CMK (cell line): ENCODE results near the gene PCNX1.
"Not testable (repeated sequence)": the region's sequence is repeated elsewhere in the genome, so short reads cannot be mapped to it uniquely, and the experiment has no call there.

Source experiments
- DNase-seq: peaks from one replicate; pipeline ENCODE4 v3.0.0-alpha.2; 2010; ENCODE audit warnings: low read depth

Gene PCNX1

DNA sequence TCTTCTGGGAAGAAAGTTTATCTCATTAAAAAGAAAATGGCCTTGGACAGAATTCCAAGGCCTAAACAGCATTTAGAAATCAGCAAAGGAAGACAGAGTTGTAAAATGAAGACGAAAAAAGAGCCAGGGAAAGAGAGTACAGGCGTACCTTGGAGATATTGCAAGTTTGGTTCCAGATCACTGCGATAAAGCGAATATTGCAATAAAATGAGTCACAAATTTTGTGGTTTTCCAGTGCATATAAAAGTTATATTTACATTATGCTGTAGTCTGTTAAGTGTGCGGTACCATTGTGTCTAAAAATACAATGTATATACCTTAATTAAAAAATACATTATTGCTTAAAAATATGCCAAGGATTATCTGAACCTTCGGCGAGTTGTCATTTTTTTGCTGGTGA, 9.0 kb downstream of the PCNX1 start:
- no peak for DNase-seq

DNA sequence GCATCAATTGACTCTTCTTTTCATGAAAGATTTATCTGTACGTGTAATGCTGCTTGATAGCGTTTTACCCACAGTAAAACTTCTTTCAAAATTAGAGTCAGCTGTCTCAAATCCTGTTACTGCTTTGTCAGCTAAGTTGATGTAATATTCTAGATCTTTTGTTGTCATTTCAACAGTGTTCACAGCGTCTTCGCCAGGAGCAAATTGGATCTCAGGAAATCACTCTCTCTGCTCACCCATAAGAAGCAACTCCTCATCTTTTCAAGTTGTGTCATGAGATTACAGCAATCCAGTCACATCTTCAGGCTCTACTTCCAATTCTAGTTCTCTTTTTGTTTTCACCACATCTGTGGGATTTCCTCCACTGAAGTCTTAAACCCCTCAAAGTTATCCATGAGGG, 9.5 kb downstream of the PCNX1 start:
- DNase-seq = no peak

DNA sequence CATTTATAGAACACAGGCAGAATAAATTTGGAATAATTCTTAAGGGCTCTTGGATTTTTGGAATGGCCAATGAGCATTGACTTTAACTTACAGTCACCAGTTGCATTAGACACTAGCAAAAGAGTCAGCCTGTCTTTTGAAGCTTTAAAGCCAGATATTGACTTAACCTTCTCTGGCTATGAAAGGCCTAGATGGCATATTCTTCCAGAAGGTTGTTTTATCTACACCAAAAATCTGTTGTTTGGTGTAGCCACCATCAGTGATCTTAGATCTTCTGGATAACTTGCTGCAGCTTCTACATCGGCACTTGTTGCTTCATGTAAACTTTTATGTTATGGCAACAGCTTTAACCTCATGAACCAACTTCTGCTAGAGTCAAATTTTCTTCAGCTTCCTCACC, 10.4 kb downstream of the PCNX1 start:
- DNase-seq = no peak

DNA sequence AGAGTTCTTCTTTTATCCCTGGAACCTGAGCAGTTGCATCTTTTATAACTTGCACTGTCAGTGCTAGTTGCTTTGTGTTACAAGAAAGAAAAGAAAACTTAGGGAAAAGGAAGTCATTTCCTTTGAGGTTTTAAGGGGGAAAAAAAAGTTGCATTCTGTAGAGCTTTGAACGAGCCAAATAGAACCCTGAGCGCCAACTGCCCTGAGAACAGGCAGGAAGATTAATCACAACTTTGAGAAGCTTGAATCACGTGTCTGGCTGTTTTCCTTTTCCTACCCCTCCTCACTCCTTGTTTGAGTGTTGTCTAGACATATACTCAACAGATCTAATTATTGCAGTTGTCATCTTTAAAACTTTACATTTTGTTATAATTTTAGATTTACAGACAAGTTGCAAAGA, 12.5 kb downstream of the PCNX1 start:
- DNase-seq = no peak

DNA sequence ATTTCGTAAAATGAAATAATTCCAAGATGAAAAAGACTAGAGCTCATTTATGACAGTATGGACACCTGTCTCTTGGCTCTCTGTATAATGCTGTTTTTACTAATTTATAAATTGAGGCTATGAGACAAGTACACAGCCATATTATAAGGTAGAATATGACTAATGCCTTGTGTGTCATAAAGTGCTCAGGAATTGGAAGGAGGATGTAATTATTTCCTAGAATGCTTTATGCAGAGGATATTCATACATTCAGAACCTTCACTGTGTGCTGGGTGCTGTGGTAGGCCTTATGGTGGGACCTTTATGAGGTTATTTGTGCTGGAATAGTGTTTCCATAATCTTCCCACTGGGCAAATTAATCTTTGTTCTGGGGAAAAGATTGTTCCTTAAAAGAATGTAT, 13.3 kb downstream of the PCNX1 start:
- no peak for DNase-seq

DNA sequence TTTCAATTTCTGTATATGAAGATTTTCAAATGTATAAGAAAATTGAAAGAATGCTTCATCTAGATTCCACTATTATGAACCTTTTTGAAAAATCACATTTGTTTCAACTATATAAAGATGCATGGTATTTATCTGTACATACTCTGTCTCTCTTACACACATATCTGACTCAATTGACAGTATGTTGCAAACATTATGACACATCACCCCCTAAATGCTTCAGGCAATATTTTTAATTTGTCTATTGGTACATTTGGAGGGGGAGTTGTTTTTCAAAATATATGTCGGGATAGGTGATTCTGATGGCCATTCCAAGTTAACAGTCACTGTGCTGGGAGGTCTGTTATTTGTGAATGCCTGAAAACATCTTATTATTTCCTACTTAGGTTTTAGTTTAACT, 14.4 kb downstream of the PCNX1 start:
- no peak for DNase-seq

DNA sequence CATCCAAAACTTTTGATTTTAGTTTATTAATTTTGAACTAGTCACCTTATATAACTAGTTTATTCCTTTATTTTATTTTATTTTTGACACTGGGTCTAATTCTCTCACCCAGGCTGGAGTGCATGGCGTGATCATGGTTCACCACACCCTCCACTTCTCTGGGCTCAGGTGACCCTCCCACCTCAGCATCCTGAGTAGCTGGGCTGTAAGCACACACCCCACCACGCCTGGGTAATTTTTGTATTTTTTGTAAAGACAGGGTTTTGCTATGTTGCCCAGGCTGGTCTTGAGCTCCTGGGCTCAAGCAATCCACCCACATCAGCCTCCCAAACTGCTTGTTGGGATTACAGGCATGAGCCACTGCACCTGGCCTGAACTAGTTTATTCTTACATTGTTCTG, 17.3 kb downstream of the PCNX1 start:
- DNase-seq = no peak

DNA sequence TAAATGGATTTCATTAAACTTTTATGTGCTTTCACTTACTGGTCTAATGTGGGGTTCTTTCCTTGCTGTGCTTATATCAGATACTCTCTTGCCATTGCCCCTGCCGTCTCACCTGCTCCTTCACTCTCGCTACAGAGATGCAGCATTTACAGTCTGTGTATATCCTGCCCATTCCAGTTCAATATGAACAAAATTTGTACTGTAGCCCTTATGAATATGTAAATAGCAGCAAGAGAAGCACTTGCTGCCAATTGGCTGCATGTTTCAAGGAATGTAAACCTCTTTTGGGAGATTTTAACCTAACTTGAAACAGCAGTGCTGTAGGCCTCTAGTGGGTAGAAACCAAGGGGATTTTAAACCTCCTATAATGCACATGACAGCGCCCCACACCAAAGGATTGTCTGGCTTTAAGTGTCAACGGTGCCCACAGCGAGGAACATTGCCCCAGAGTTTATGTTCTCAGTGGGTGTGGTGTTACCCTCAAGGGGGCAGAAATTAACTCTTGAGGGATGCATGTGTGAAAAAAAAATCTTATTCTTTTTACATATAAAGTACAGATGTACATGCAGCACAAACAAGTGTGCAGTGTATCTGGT, 19.1 kb downstream of the PCNX1 start:
- DNase-seq = no peak

DNA sequence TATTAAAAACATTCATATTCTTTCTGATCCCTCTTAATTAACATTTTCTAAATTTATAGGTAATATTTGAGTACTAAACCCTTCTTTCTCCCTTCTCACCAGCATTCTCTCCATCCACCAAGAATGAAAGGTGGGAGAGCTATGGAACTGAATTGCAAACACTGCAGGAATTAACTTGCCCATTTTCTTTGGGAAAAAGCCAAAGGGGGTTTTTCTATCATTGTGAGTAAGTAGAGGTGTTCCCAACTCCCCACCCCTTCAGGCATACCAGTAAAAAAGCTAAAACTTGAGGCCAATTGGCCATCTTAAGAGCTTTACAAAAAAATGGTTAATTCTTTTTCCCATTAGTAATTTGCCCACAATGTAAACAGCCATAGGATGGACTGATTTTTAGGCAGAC, 23.7 kb downstream of the PCNX1 start:
- no peak for DNase-seq

DNA sequence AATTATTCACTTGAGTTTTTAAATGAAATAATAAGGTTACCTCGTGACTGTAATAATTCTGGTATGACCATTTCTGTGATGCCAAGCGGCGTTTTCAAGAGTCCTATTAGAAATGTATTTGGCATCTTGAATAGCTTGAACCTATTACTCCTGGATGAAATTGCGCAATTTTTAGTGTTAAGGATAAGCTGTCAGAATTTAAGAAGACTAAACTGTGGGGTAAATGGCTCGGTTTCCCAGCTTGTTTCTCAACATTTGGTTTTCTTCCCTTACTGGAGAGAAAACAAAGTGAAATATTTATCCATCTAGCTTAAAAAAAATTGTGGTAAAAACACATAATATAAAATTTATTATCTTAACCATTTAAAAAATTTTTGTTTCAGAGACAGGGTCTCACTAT, 26.8 kb downstream of the PCNX1 start:
- no peak for DNase-seq

DNA sequence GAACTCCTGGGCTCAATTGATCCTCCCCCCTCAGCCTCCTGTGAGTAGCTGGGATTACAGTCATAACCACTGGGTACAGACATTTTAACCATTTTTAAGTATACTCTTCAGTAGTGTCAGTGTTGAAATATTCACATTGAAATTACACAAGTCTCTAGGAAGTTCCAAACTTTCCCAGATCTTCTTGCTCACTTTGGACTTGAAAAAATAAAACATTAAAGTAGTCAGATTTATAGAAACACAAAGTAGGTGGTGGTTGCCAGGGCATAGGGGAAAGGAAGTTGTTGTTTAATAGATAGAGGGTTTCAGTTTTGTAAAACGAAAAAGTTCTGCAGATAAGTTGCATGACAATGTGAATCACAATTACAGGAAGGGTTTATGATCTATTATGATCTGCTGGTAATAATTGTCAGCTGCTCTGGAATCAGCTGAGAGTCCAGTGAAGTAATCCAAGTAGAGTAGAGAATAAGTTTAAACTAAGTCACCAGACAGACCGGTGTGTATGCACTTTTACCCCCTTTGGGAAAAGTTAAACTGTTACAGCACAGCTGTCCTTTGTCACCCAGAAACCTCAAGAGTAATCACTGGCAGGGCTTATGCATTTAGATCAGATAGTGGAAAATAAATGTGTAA, 27.4 kb downstream of the PCNX1 start:
- no peak for DNase-seq

DNA sequence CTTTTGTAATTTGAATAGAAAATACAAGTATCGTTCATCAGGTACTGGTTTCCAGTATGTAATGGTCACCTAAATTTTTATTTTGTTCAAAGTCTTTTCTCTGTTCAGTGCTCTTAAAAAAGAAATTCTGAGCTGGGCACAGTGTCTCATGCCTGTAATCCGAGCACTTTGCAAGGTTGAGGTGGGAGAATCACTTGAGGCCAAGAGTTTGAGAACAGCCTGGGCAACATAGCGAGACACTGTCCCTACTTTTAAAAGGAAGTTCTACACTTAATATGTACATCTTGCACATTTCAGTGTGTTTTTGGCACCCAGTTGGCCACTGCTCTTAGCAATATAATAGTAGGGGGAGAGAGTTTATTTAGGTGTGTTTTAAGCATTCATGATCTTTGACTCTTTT, 27.9 kb downstream of the PCNX1 start:
- DNase-seq = no peak

DNA sequence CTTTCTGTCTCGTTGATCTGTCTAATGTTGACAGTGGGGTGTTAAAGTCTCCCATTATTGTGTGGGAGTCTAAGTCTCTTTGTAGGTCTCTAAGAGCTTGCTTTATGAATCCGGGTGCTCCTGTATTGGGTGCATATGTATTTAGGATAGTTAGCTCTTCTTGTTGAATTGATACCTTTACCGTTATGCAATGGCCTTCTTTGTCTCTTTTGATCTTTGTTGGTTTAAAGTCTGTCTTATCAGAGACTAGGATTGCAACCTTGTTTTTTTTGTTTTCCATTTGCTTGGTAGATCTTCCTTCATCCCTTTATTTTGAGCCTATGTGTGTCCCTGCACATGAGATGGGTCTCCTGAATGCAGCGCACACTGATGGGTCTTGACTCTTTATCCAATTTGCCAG, 32.4 kb downstream of the PCNX1 start:
- not testable (repeated sequence) for DNase-seq

DNA sequence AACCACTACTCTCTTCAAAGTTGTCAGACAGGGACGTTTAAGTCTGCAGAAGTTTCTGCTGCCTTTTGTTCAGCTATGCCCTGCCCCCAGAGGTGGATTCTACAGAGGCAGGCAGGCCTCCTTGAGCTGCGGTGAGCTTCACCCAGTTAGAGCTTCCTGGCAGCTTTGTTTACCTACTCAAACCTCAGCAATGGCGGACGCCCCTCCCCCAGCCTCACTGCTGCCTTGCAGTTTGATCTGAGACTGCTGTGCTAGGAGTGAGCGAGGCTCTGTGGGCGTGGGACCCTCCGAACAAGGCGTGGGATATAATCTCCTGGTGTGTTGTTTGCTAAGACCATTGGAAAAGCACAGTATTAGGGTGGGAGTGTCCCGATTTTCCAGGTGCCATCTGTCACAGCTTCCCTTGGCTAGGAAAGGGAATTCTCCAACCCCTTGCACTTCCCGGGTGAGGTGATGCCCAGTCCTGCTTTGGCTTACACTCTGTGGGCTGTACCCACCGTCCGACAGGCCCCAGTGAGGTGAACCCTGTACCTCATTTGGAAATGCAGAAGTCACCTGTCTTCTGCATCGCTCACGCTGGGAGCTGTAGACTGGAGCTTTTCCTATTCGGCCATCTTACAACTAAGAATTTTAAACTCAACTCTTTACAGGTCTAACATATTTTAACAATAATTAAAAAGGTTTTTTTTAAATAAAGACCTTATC, 34.5 kb downstream of the PCNX1 start:
- DNase-seq = not testable (repeated sequence)

DNA sequence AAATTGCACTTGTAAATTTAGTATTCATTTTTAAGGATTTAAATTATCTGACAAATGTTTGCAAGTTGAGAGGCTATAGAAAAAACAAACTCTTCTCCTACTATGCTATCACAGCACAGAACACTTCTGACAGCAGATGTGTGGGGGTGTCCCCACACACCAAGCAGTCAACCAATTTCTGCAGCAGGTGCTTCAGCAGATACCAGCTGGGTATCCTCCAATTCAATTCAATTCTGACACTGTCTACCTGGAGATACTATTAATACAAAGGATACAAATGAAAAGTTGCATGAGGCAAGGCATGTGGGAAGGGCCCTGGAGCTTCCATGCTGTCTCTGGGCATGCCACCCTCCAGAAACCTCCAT, 35.1 kb downstream of the PCNX1 start:
- DNase-seq = no peak

DNA sequence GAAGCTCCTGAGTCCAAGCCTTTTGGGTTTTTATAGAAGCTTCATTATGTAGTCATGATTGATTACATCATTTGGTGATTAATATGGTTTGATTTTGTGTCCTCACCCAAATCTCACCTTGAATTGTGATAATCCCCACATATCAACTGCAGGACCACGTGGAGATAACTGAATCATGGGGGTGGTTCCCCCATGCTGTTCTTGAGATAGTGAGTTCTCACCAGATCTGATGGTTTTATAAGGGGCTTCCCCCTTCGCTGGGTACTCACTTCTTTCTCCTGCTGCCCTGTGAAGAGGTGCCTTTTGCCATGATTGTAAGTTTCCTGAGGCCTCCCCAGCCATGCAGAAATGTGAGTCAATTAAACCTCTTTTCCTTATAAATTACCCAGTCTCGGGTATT, 35.5 kb downstream of the PCNX1 start:
- not testable (repeated sequence) for DNase-seq

DNA sequence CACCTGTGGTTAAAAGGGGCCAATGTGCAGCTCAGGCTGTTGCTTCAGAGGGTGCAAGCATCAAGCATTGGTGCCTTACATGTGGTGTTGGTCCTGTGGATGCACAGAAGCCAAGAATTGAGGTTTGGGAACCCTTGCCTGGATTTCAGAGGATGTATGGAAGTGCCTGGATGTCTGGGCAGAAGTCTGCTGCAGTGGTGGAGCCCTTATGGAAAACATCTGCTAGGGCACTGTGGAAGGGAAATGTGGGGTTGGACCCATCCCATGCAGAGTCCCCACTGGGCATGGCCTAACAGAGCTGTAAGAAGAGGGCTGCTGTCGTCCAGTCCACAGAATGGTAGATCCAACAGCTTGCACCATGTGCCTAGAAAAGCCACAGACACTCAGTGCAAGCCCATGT, 36.6 kb downstream of the PCNX1 start:
- DNase-seq = no peak

DNA sequence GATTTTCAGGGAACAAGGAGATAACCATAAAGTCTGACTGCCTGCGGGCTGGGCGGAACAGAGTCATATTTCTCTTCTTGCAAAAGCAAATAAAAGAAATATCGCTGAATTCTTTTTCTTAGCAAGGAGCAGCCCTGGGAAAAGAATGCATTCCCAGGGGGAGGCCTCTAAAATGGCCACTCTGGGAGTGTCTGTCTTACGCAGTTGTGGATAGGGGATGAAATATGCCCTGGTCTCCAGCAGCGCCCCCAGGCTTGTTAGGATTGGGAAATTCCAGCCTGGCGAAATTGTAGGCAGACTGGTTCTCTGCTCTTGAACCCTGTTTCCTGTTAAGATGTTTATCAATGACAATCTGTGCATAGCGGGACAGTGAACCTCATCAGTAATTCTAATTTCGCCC, 40.5 kb downstream of the PCNX1 start:
- no peak for DNase-seq

DNA sequence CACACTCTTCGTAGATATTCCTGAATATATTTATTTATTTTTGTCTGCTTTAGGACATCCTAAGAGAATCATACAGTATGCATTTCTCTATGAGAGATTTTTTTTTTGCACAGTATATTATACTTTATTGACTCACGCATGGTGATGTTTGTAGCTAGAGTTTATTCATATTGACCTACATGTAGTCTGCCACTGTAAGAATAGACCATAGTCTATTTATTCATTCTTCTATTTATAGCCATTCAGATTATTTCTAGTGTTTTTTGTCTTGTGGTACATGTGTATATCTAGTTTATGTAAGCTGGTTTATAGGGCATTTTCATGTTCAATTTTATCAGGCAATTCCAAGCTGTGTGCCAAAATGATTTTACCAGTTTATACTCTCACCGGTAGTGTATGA, 45.2 kb downstream of the PCNX1 start:
- no peak for DNase-seq

DNA sequence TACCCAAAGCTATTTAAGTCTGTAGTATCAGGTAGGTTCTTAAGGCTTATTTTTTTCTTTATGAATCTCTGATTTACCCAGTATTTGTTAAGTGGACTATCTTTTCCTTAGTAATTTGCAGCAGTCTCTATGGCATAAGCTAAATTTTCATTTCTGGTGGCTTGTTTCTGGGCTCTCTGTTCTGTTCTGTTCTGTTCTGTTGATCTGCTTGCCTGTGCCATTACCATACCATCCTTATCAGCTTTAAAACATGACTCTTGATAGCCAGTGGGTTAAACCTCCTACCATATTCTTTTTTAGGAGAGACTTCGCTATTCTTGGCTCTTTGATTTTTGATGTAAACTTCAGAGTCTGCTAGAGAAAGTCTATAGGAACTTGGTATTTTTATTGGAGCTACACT, 46.8 kb downstream of the PCNX1 start:
- no peak for DNase-seq

DNA sequence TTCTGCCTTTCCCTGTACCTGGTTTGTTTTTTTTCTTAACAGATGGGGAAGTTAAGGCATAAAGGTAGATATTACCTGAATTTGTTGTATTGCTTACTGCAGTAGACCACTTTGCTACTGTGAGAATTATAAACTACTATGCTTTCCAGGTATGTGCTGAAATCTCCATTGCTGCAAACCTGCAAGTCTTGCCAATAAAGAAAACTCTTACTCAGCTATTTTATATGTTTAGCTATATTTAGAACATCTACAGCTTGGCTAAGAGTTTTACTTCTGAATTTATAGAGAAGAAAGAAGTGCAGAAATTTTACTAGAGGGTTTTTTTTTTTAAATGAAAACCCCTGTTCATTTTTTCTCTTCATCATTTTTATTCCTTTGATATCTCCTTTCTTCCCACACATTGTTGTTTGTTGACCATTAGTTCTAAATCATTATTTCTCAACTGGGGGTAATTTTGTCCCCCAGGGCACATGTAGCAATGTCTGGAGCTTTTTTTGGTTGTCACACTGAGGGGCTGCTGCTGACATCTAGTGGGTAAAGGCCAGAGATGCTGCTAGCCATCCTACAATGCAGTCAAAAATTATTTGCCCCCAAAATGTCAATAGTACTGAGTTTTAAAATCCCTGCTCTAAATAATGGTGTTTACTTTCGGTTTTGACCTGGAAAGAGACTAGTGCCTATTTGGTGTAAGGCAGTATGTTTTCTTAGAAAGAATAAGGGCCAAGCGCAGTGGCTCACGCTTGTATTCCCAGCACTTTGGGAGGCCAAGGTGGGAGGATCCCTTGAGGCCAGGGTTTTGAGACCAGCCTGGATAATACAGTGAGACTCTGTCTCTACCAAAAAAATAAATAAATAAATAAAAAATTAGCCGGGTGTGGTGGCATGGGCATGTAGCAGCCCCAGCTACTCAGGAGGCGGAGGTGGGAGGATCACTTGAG, 48.6 kb downstream of the PCNX1 start:
- no peak for DNase-seq

DNA sequence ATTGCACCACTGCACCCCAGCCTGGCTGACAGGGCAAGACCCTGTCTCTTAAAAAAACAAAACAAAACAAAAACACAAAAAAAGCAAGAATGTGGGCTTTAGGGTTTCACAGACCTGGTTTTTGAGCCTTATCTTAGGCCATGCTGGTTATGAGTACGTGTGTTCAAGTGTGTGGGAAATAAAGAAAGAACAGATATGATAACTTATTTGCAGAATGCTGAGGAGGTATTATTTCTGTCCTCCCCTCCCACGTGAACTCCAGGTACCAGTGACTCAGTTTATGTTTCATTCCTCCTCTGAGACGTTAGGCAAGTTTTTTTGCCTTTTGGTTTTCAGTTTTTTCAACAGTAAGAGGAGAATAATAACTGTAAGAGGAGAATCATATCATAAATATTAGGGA, 49.3 kb downstream of the PCNX1 start:
- no peak for DNase-seq

DNA sequence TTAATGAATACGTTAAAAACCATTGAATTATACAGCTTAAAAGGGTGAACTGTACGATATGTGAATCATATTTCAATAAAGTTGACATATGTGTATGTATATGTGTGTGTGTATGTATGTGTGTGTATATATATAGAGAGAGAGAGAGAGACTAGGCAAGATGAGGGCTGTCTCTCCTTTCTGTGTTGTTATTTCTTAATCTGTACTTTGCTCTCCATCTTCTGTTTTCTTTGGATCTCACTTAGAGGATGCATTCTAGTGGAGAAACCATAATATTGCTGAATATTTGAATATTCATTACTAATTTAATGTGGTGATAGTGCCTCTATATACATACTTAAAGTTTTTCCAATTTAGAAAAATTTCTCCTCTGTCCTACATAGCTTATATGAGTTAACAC, 50.5 kb downstream of the PCNX1 start:
- DNase-seq = no peak
